Testis (tissue), 3 donors: ENCODE measurements around the gene SLC4A3. TPM values are rescaled to one million over a fixed set of nuclear protein-coding genes. Genes with fewer than 3 reads are reported as not detected.
"Not testable (repeated sequence)": the region's sequence is repeated elsewhere in the genome, so short reads cannot be mapped to it uniquely, and the experiment has no call there.

Experiments
- DNase-seq: peaks from one replicate; pipeline ENCODE4 v3.0.0-alpha.2; 2019
- H3K27ac ChIP-seq, 2 donors: fragments of 200-600 bp; sonication (generic); one replicate each; pipeline ENCODE4 v1.5.1; 2019
- H3K27me3 ChIP-seq: fragments of 200-600 bp; sonication (generic); one replicate; pipeline ENCODE4 v1.5.1; 2019
- H3K36me3 ChIP-seq: fragments of 200-600 bp; sonication (generic); one replicate; pipeline ENCODE4 v1.5.1; 2017; ENCODE audit warnings: low read depth; ENCODE audit errors: missing control alignments
- H3K4me1 ChIP-seq: fragments of 200-600 bp; sonication (generic); one replicate; pipeline ENCODE4 v1.5.1; 2019
- H3K4me3 ChIP-seq, 2 donors: fragments of 200-600 bp; sonication (generic); one replicate each; pipeline ENCODE4 v1.5.1; 2017 to 2019
- H3K9me3 ChIP-seq: fragments of 200-600 bp; sonication (generic); one replicate; pipeline ENCODE4 v1.5.1; 2017
- POLR2A ChIP-seq: fragments of 450-650 bp; IDR thresholded peaks from one replicate; pipeline ENCODE4 v1.6.1; 2017; ENCODE audit warnings: antibody characterized with exemption, mild to moderate bottlenecking, moderate library complexity
- WGBS, 2 donors: methylation state at CpG; one replicate each; pipeline ENCODE4 v1.1.5; 2018; 5-methylcytosine and 5-hydroxymethylcytosine counted together
- intact Hi-C: fragments of 100-400 bp; cut with DNase I; formaldehyde crosslinking; loops from one replicate; pipeline ENCODE4 v1.15.1; 2023; ENCODE audit warnings: low total_unique reads
- polyA plus RNA-seq: library from polyadenylated mRNA; stranded (reverse); fragments of 350-450 nt; fragmentation: Illumina TruSeq; extraction: RNeasy Lipid Tissue Mini Kit (QIAGEN cat#74804); gene quantifications from one replicate; pipeline ENCODE4 v1.2.3, GENCODE V29; 2014; ENCODE audit warnings: low read depth, low replicate concordance; ENCODE audit not compliant: insufficient read depth
- total RNA-seq, 2 donors: library from RNA; depleted of rRNA; stranded (reverse); fragments of >200 nt; gene quantifications; one replicate each; pipeline ENCODE4 v1.2.3, GENCODE V29; 2016
- TF ChIP-seq, protein P1 (sequence below), 3 experiments: fragments of 450-650 bp in 2 of 3; fragments of 200-600 bp in 1 of 3; sonication (generic) in 1 of 3; IDR thresholded peaks; one replicate each; pipeline ENCODE4 v1.5.1; 2016 to 2019; ENCODE audit warnings: antibody characterized with exemption in 3 of 3, mild to moderate bottlenecking in 2 of 3, moderate library complexity in 1 of 3

The SLC4A3 gene
- total and polyA plus RNA-seq, 3 donors from 2014 or later: 15.1 to 44.3 (median 31.3) TPM

DNA sequence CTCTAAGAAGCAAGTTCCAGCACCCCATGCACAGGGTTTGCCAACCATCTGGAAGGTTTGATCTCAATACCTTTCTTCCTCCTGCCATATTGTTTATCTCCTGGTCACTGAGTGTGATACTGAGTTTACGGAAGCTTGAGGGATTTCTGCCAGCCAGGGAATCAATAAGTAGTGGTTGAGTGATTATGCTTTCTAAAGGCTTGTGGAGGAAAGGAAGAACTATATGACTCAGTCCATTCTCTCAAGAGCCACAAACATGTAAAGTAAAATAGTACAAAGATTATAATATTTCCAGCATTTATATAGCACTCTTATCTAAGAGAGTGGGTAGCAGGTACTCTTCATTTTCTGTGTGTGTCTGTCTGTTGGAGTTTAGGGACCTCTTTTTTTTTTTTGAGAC, 49.2 kb downstream of the SLC4A3 start:
- Histone ChIP-seq H3K9me3 (no peaks in the 10 kb centered on the region), H3K4me3 (no peak overlapping the region), H3K36me3 (no peaks in the 10 kb centered on the region), H3K27ac (no peak overlapping the region), H3K4me1 (no peaks in the 10 kb centered on the region), H3K27me3 (no peaks in the 10 kb centered on the region)
- TF ChIP-seq POLR2A: no peak
- TF ChIP-seq, protein P1, sequence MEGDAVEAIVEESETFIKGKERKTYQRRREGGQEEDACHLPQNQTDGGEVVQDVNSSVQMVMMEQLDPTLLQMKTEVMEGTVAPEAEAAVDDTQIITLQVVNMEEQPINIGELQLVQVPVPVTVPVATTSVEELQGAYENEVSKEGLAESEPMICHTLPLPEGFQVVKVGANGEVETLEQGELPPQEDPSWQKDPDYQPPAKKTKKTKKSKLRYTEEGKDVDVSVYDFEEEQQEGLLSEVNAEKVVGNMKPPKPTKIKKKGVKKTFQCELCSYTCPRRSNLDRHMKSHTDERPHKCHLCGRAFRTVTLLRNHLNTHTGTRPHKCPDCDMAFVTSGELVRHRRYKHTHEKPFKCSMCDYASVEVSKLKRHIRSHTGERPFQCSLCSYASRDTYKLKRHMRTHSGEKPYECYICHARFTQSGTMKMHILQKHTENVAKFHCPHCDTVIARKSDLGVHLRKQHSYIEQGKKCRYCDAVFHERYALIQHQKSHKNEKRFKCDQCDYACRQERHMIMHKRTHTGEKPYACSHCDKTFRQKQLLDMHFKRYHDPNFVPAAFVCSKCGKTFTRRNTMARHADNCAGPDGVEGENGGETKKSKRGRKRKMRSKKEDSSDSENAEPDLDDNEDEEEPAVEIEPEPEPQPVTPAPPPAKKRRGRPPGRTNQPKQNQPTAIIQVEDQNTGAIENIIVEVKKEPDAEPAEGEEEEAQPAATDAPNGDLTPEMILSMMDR (IDR thresholded peaks at IDR 0.05): no peak
- WGBS, 2 donors: 86 to 97% methylated on average over 1 of the region's 1 CpG
- intact Hi-C loops: no loop called here
- DNase-seq: no peak

DNA sequence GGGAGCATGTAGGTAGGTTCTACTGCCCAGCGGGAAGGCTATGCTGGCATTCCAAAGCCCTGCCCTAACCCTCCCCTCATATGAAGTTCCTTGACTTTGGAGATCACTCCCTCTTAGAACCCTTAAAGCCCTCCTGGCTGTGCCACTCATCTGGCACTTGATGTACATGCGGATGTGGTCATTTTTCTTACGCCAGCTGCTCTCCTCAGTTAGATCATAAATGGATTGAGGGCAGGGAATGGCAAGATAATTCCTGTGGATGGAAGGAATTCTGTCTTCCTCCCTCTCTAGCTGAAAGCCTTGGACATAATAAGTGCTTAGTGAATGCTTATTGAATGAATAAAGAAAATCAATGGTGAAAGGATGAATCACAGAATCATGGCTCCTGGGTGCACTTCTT, 51.6 kb downstream of the SLC4A3 start:
- Histone ChIP-seq H3K36me3 (no peaks in the 10 kb centered on the region), H3K4me3 (no peak overlapping the region), H3K4me1 (peaks cover 4% of the 10 kb centered on the region), H3K27me3 (no peaks in the 10 kb centered on the region), H3K27ac (no peak overlapping the region), H3K9me3 (no peaks in the 10 kb centered on the region)
- no peak for DNase-seq
- intact Hi-C loops: no loop called here
- no peak for TF ChIP-seq POLR2A
- TF ChIP-seq, protein P1 (IDR thresholded peaks at IDR 0.05): no peak
- 80 to 100% methylated on average over 3 of the region's 3 CpGs for WGBS, 2 donors

DNA sequence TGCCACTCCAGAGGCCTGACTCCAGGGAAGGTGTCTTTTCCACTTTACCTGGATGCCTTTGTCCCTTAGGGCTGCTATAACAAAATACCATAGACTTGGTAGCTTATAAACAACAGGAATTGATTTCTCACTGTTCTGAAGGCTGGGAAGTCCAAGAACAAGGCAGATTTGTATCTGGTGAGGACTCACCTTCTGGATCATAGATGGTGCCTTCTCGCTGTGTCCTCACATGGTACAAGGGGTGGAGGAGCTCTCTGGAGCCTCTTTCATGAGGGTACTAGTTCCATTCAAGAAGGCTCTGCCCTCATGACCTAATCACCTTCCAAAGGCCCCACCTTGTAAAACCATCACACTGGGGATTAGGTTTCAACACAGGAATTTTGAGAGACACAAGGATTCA, 52.1 kb downstream of the SLC4A3 start:
- Histone ChIP-seq H3K27ac (no peak overlapping the region), H3K4me3 (no peak overlapping the region), H3K9me3 (no peaks in the 10 kb centered on the region), H3K27me3 (no peaks in the 10 kb centered on the region), H3K4me1 (peaks cover 4% of the 10 kb centered on the region), H3K36me3 (no peaks in the 10 kb centered on the region)
- intact Hi-C loops: no loop called here
- WGBS, 2 donors: 84 to 100% methylated on average over 1 of the region's 1 CpG
- TF ChIP-seq, protein P1 (IDR thresholded peaks at IDR 0.05): no peak
- no peak for TF ChIP-seq POLR2A
- DNase-seq: no peak

DNA sequence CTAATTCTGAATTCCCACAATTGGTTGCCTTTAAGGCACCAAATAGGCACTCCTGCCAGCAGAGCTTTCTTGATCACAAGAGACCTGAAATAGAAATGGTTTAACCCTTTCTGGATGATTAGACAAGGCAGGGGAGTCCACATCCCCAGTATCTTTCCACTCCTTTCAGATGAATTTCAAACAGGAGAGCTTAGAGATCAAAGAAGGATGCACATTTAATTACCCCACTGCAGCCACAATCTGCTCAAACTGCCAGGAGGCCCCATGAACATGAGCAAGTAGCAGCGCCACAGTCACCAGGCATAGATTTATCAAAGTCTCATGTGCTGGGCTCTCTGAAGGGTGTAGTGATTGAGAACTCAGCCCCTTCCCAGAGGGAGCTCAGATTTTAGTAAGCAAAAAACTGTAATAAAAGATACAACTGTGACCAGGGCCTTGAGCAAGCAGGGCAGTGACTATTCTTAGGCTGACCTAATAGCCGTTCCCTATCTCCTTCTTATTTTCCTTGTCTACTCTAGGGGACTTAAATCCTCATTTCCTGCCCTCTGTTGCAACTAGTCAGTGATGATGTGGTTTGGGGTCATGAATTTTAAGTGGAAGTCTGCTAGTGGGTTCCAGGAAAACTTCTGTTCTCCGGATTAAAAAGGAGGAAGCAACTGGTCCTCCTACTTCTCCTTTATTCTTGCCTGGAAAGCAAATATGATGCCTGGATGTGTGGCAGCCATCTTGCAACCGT, 53.7 kb downstream of the SLC4A3 start:
- DNase-seq: no peak
- Histone ChIP-seq H3K4me3 (no peak overlapping the region), H3K27me3 (no peaks in the 10 kb centered on the region), H3K36me3 (no peaks in the 10 kb centered on the region), H3K27ac (no peak overlapping the region), H3K9me3 (no peaks in the 10 kb centered on the region), H3K4me1 (peaks cover 10% of the 10 kb centered on the region)
- 83 to 88% methylated on average over 4 of the region's 4 CpGs for WGBS, 2 donors
- intact Hi-C loops: no loop called here
- TF ChIP-seq POLR2A: no peak
- TF ChIP-seq, protein P1 (IDR thresholded peaks at IDR 0.05): no peak

DNA sequence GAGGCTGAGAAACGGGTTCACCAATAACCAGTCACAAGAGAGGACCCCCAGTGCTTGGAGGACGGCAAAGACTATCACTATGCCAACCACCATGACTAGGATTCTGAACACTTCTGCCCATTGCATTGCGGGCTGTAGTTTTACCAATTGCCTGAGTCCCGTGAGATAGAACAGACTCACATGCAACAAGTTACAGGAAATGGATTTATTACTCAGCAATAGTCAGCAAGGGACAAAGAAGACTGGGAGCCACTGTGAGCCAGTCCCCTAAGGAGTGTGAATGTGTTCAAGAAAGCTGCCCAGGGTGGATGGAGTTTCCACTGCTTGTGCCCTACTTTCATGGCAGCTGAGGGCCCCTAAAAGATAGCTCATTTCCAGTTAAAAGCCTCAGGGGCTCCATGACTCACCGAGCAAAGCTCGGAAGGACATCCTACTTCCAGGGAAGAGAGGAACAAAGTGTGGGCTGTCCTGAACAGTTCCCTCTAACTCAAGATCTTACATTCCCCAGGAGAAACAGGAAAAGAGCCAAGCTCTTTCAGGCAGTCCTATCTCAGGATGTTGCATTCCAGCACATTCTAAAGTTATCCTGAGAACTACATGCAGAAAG, 54.4 kb downstream of the SLC4A3 start:
- no peaks in the 10 kb centered on the region for H3K27me3 ChIP-seq
- peak overlapping the region; percentile 22 to 78 for H3K27ac ChIP-seq
- WGBS, 2 donors: 67 to 98% methylated on average over 4 to 6 of the region's 6 CpGs
- H3K4me3 ChIP-seq: no peak overlapping the region
- DNase-seq: no peak
- H3K9me3 ChIP-seq: no peaks in the 10 kb centered on the region
- intact Hi-C loops: no loop called here
- H3K36me3 ChIP-seq: no peaks in the 10 kb centered on the region
- no peak for TF ChIP-seq POLR2A
- TF ChIP-seq, protein P1 (IDR thresholded peaks at IDR 0.05): no peak
- H3K4me1 ChIP-seq: peaks cover 10% of the 10 kb centered on the region

DNA sequence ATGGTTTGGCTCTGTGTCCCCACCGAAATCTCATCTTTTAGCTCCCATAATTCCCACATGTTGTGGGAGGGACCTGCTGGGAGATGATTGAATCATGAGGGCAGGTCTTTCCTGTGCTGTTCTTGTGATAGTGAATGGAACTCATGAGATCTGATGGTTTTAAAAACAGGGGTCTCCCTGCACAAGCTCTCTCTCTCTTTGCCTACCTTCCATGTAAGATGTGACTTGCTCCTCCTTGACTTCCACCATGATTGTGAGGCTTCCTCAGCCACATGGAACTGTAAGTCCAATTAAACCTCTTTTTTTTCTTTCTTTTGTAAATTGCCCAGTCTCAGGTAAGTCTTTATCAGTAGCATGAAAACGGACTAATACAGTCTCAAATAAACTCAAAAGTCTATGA, 56.0 kb downstream of the SLC4A3 start:
- H3K4me3 ChIP-seq, H3K36me3 ChIP-seq, H3K27ac ChIP-seq, H3K27me3 ChIP-seq, intact Hi-C loops, H3K9me3 ChIP-seq, DNase-seq: not testable (repeated sequence)
- peaks cover 10% of the 10 kb centered on the region for H3K4me1 ChIP-seq
- 86 to 87% methylated on average over 2 of the region's 2 CpGs for WGBS, 2 donors
